ENCODE data around the gene MTLN. TPM values are rescaled to one million over a fixed set of nuclear protein-coding genes. Genes with fewer than 3 reads are reported as not detected.

MTLN gene
- total RNA-seq, 6 donors from 2014 or later = 25.1 to 113 (median 59.4) TPM

Other genes with a start within 250 kb of the MTLN start
- 100 to 1,000 TPM in 4 of 6 donors, 10 to 100 TPM in 2; 40.9 to 203 (median 120) TPM for gene MALL, start 96.7 kb downstream of the MTLN start, total RNA-seq
- gene NPHP1, start 7.5 kb downstream of the MTLN start, total RNA-seq = 10 to 100 TPM in 1 of 6 donors, 1 to 10 TPM in 5; 3.2 to 18.4 (median 5.4) TPM

Data from upper lobe of left lung (tissue), 6 donors.